H1 (cell line): ENCODE measurements around the gene INPP5A. TPM values are rescaled to one million over a fixed set of nuclear protein-coding genes. Genes with fewer than 3 reads are reported as not detected.

Experiments used
- CTCF ChIA-PET: fragments of 300-600 bp; sonication (Branson Sonifier 250); formaldehyde crosslinking; loops from one replicate; lab custom pipeline; 2021; ENCODE audit not compliant: partially characterized antibody; lab: Charles Lee
- POLR2A ChIA-PET: fragments of 300-600 bp; sonication (Branson Sonifier 250); formaldehyde crosslinking; loops from one replicate; lab custom pipeline; 2021; ENCODE audit warnings: inconsistent platforms; ENCODE audit not compliant: partially characterized antibody; lab: Charles Lee
- DNase-seq, 2 experiments: peaks; one replicate each; pipeline versions ENCODE4 v3.0.0 to v3.0.0-alpha.2; 2010 to 2022; ENCODE audit warnings: low spot score in 2 of 2, low read depth in 1 of 2, mixed read lengths in 1 of 2
- FAIRE-seq: peaks from 2 replicates; lab custom pipeline; 2011; peaks lifted over from hg19 to GRCh38; lab: Jason Lieb, UNC
- H2AFZ ChIP-seq: 2 replicates; pipeline ENCODE4 v1.8.1; 2012; ENCODE audit warnings: low read length, inconsistent platforms
- H2AK5ac ChIP-seq: 2 replicates; pipeline ENCODE4 v1.6.1; 2013; ENCODE audit warnings: low read depth, low read length
- H2BK120ac ChIP-seq: replicated peaks from 2 replicates; pipeline ENCODE3; 2013; ENCODE audit warnings: low read depth, low read length, inconsistent platforms
- H2BK12ac ChIP-seq: 2 replicates; pipeline ENCODE4 v1.6.1; 2013; ENCODE audit warnings: low read depth, low read length
- H2BK15ac ChIP-seq: 2 replicates; pipeline ENCODE4 v1.6.1; 2013; ENCODE audit warnings: low read length
- H2BK20ac ChIP-seq: 2 replicates; pipeline ENCODE4 v1.6.1; 2013; ENCODE audit warnings: low read length
- H2BK5ac ChIP-seq: 2 replicates; pipeline ENCODE4 v1.6.1; 2013; ENCODE audit warnings: low read depth, low read length
- H3K14ac ChIP-seq: 2 replicates; pipeline ENCODE4 v1.6.1; 2013; ENCODE audit warnings: inconsistent platforms; ENCODE audit not compliant: insufficient read length
- H3K18ac ChIP-seq: 2 replicates; pipeline ENCODE4 v1.6.1; 2013; ENCODE audit warnings: low read length; ENCODE audit errors: extremely low read depth
- H3K23ac ChIP-seq: 2 replicates; pipeline ENCODE4 v1.6.1; 2013; ENCODE audit warnings: inconsistent platforms; ENCODE audit not compliant: insufficient read length
- H3K23me2 ChIP-seq: 2 replicates; pipeline ENCODE4 v1.6.1; 2013; ENCODE audit warnings: low read depth, low read length
- H3K27ac ChIP-seq: 2 replicates; pipeline ENCODE4 v1.6.1; 2011; ENCODE audit warnings: low read depth, low read length, inconsistent platforms
- H3K27me3 ChIP-seq, 4 experiments: replicated peaks in 1 of 4; 1 replicate in 1 of 4; 2 replicates in 3 of 4; pipeline versions ENCODE4 v1.6.1 to v1.8.1; 2011 to 2013; ENCODE audit warnings: low read length in 3 of 4, mild to moderate bottlenecking in 3 of 4, inconsistent platforms in 2 of 4, mixed read lengths in 2 of 4, moderate library complexity in 1 of 4; ENCODE audit not compliant: control insufficient read depth in 3 of 4, insufficient read depth in 3 of 4; ENCODE audit errors: extremely low read depth in 1 of 4
- H3K36me3 ChIP-seq, 4 experiments: 2 replicates each; pipeline versions ENCODE4 v1.6.1 to v1.8.1; 2011 to 2013; ENCODE audit warnings: mild to moderate bottlenecking in 4 of 4, low read length in 3 of 4, moderate library complexity in 2 of 4, control low read depth in 1 of 4, inconsistent platforms in 1 of 4; ENCODE audit not compliant: insufficient read depth in 4 of 4, control insufficient read depth in 2 of 4
- H3K4ac ChIP-seq: replicated peaks from 2 replicates; pipeline ENCODE3; 2013; ENCODE audit warnings: low read length, low read depth, mixed read lengths, inconsistent platforms; ENCODE audit not compliant: insufficient read length
- H3K4me1 ChIP-seq, 4 experiments: replicated peaks in 1 of 4; 1 replicate in 1 of 4; 2 replicates in 3 of 4; pipeline versions ENCODE4 v1.6.1 to v1.8.1; 2011 to 2013; ENCODE audit warnings: low read length in 3 of 4, inconsistent platforms in 2 of 4, mixed read lengths in 1 of 4; ENCODE audit not compliant: insufficient read depth in 4 of 4, control insufficient read depth in 3 of 4
- H3K4me2 ChIP-seq, 2 experiments: 2 replicates each; pipeline versions ENCODE4 v1.6.1 to v1.8.1; 2011 to 2013; ENCODE audit warnings: low read depth in 2 of 2, low read length in 2 of 2, control low read depth in 1 of 2, inconsistent platforms in 1 of 2, mild to moderate bottlenecking in 1 of 2; ENCODE audit not compliant: insufficient read depth in 1 of 2
- H3K4me3 ChIP-seq, 4 experiments: fragments of 200-600, 300-600 bp in 1 of 4; sonication (generic), shearing (Covaris generic), sonication (Bioruptor Twin) in 1 of 4; 2 replicates each; pipeline versions ENCODE4 v1.5.1 to v1.8.1; 2011 to 2016; ENCODE audit warnings: low read length in 4 of 4, low read depth in 3 of 4, control low read depth in 2 of 4, inconsistent platforms in 2 of 4, mild to moderate bottlenecking in 2 of 4, mixed read lengths in 1 of 4, moderate library complexity in 1 of 4; ENCODE audit not compliant: insufficient read depth in 2 of 4; ENCODE audit errors: extremely low read depth in 1 of 4
- H3K56ac ChIP-seq: replicated peaks from 2 replicates; pipeline ENCODE3; 2013; ENCODE audit warnings: low read depth, mild to moderate bottlenecking, mixed read lengths, low read length, inconsistent platforms; ENCODE audit not compliant: insufficient read length
- H3K79me1 ChIP-seq: 2 replicates; pipeline ENCODE4 v1.6.1; 2013; ENCODE audit warnings: low read depth, low read length, control low read depth
- H3K79me2 ChIP-seq, 2 experiments: 2 replicates each; pipeline versions ENCODE4 v1.6.1 to v1.8.1; 2012 to 2013; ENCODE audit warnings: low read length in 2 of 2, mild to moderate bottlenecking in 2 of 2, inconsistent platforms in 1 of 2; ENCODE audit not compliant: insufficient read depth in 2 of 2, control insufficient read depth in 1 of 2
- H3K9ac ChIP-seq, 4 experiments: replicated peaks in 1 of 4; 1 replicate in 1 of 4; 2 replicates in 3 of 4; pipeline versions ENCODE4 v1.6.1 to v1.8.1; 2011 to 2013; ENCODE audit warnings: low read depth in 3 of 4, low read length in 3 of 4, control low read depth in 2 of 4, mild to moderate bottlenecking in 2 of 4, moderate library complexity in 2 of 4, inconsistent platforms in 1 of 4; ENCODE audit errors: extremely low read depth in 1 of 4
- H3K9me3 ChIP-seq, 2 experiments: 2 replicates each; pipeline versions ENCODE4 v1.6.1 to v1.8.1; 2012 to 2013; ENCODE audit warnings: mild to moderate bottlenecking in 2 of 2, moderate library complexity in 2 of 2, control low read depth in 1 of 2, inconsistent platforms in 1 of 2, low read depth in 1 of 2, low read length in 1 of 2, mixed read lengths in 1 of 2; ENCODE audit not compliant: insufficient read depth in 2 of 2
- H4K20me1 ChIP-seq, 2 experiments: replicated peaks in 1 of 2; 2 replicates each; pipeline versions ENCODE3 to v1.8.1; 2011 to 2013; ENCODE audit warnings: inconsistent platforms in 2 of 2, low read length in 2 of 2, mild to moderate bottlenecking in 1 of 2; ENCODE audit not compliant: insufficient read depth in 2 of 2, control insufficient read depth in 1 of 2
- H4K5ac ChIP-seq: 2 replicates; pipeline ENCODE4 v1.6.1; 2013; ENCODE audit warnings: low read length, low read depth, mixed read lengths, inconsistent platforms; ENCODE audit not compliant: insufficient read length
- H4K8ac ChIP-seq: 2 replicates; pipeline ENCODE4 v1.8.0; 2013; ENCODE audit warnings: mild to moderate bottlenecking, moderate library complexity, low read length, inconsistent platforms; ENCODE audit not compliant: insufficient read depth; ENCODE audit errors: extremely low read depth
- H4K91ac ChIP-seq: replicated peaks from 2 replicates; pipeline ENCODE3; 2013; ENCODE audit warnings: low read length, mixed read lengths, inconsistent platforms; ENCODE audit not compliant: insufficient read length
- CBX8 ChIP-seq: fragments of 300-800, 300-1000 bp; sonication (generic); IDR thresholded peaks from 2 replicates; pipeline ENCODE4 v1.7.1; 2016; ENCODE audit warnings: low read depth, low read length, borderline replicate concordance
- CREB1 ChIP-seq: IDR thresholded peaks from 2 replicates; pipeline ENCODE4 v1.6.1; 2012; ENCODE audit warnings: inconsistent platforms
- CTBP2 ChIP-seq: IDR thresholded peaks from 2 replicates; pipeline ENCODE4 v1.7.0; 2011; ENCODE audit warnings: borderline replicate concordance, mild to moderate bottlenecking, moderate library complexity, mixed read lengths, low read length; ENCODE audit not compliant: insufficient read depth, insufficient read length
- FOSL1 ChIP-seq: IDR thresholded peaks from 2 replicates; pipeline ENCODE4 v1.6.1; 2011; ENCODE audit warnings: mild to moderate bottlenecking, low read depth, low read length, moderate library complexity; ENCODE audit not compliant: insufficient read depth
- RFX5 ChIP-seq: IDR thresholded peaks from 2 replicates; pipeline ENCODE4 v1.6.1; 2011; ENCODE audit warnings: low read depth, low read length, improper control_type of control experiment, borderline replicate concordance
- SP1 ChIP-seq: IDR thresholded peaks from 2 replicates; pipeline ENCODE4 v1.6.1; 2011; ENCODE audit warnings: low read depth, low read length
- ZNF274 ChIP-seq: IDR thresholded peaks from 2 replicates; pipeline ENCODE4 v1.7.0; 2012; ENCODE audit warnings: low read length, borderline replicate concordance; ENCODE audit errors: extremely low read depth
- WGBS, 2 experiments: shearing (Covaris generic) in 1 of 2; methylation state at CpG; one replicate each; pipeline versions ENCODE4 v1.1.6 to v1.1.7; 2013 to 2015; ENCODE audit warnings: low lambda C conversion rate in 2 of 2, mixed read lengths in 2 of 2, inconsistent platforms in 1 of 2, low coverage in 1 of 2, missing lambda C conversion rate in 1 of 2; ENCODE audit not compliant: insufficient replicate concordance in 2 of 2, insufficient coverage in 1 of 2, insufficient read length in 1 of 2; ENCODE audit errors: extremely low coverage in 1 of 2, missing lambda C conversion rate in 1 of 2; 5-methylcytosine and 5-hydroxymethylcytosine counted together
- polyA plus RNA-seq, 7 experiments: library from polyadenylated mRNA; depleted of rRNA in 3 of 7; stranded (reverse) in 5 of 7; unstranded in 2 of 7; fragments of >200 nt in 5 of 7; fragments of 200-250 nt in 2 of 7; gene quantifications; 1 replicate in 5 of 7; 2 replicates in 1 of 7; 4 replicates in 1 of 7; pipeline versions ENCODE4 v1.2.1 to v1.2.3, GENCODE V29; 2011 to 2013; ENCODE audit warnings: missing spikeins in 2 of 7, mixed read lengths in 2 of 7
- total RNA-seq: library from RNA; stranded (reverse); fragmentation: NEBNext Ultra II Directional; extraction: Animal tissue kit (Norgen Biotek cat#: 25700); gene quantifications from 2 replicates; pipeline ENCODE4 v1.2.1, GENCODE V29; 2021

INPP5A gene
- total and polyA plus RNA-seq, 2 of the 8 experiments (the other 6 are each of a cell fraction or from before 2014, with no cell fraction given), result 19.7 to 27.5 TPM

DNA sequence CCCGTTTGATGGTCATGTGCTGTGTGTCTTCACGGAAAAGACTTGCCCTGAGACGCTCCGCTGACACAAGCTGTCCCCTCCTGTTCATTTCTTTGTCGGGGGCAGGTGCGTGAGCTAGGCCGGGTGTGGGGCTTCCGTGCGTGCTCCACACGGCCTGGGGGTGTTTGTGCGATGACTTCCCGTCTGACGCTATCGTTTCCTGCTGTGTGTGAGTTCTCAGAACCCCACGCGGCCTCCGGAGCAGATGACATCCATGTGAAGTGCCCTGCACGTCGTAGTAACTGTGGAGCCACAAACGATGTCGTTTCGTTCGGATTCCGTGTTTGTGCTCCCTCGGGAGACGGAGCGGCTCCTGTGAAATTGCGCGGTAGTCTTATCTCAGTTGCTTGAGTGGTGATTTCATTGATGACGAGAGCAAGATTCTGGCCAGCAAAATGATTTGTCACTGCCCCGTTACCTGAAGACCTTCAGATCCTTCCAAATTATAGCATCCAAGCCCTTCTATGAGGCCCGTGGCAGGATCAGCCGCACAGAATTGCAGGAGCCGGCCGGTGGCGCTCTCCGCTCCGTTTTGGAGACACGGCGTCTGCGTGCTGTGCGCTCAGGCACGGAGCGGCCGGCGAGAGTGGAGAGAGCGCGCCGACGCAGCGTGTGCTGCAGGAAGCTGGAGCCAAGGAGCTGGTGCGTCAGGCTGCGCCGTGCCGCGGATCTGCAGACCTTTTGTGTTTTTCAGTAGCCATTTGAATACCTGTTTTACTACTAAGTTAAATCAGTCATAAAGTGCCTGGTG, 153.4 kb downstream of the INPP5A start:
- H2BK12ac ChIP-seq, result no peak overlapping the region
- FAIRE-seq, result no peak
- no peaks in the 10 kb centered on the region for H3K23me2 ChIP-seq
- no peak overlapping the region; the same call in 1 of the 2 replicates for H4K8ac ChIP-seq
- no peak overlapping the region for H2BK120ac ChIP-seq
- H3K14ac ChIP-seq, result no peak overlapping the region
- H3K36me3 ChIP-seq, result no peaks in the 10 kb centered on the region; a peak in 1 of 8 replicates
- ChIA-PET POLR2A (no interaction called here), CTCF (no interaction called here)
- no peaks in the 10 kb centered on the region for H3K9me3 ChIP-seq
- H2BK15ac ChIP-seq, result no peak overlapping the region
- peaks cover 0 to 11% of the 10 kb centered on the region in 2 experiments for H4K20me1 ChIP-seq
- no peak overlapping the region for H2BK5ac ChIP-seq
- H4K5ac ChIP-seq, result no peak overlapping the region
- H2BK20ac ChIP-seq, result no peak overlapping the region
- H3K4me3 ChIP-seq, result no peak overlapping the region
- no peak overlapping the region for H3K23ac ChIP-seq
- H3K56ac ChIP-seq, result no peak overlapping the region
- no peaks in the 10 kb centered on the region; a peak in 3 of 7 replicates for H3K4me1 ChIP-seq
- no peaks in the 10 kb centered on the region for H3K79me2 ChIP-seq
- H3K27me3 ChIP-seq, result no peaks in the 10 kb centered on the region
- no peak overlapping the region for H3K27ac ChIP-seq
- no peak overlapping the region for H2AFZ ChIP-seq
- no peak for DNase-seq
- WGBS, 2 experiments, result 91% methylated on average over 56 of the region's 56 CpGs; no CpG with 5 or more reads in 1 of the 2 experiments
- no peak overlapping the region for H3K4me2 ChIP-seq
- peaks cover 2% of the 10 kb centered on the region; the same call in 1 of the 2 replicates for H3K79me1 ChIP-seq
- no peak overlapping the region for H3K18ac ChIP-seq
- H3K9ac ChIP-seq, result no peak overlapping the region
- TF ChIP-seq CTBP2 (no peak), CREB1 (no peak), SP1 (no peak), RFX5 (no peak), ZNF274 (no peak), FOSL1 (no peak), CBX8 (no peak)
- no peak overlapping the region for H3K4ac ChIP-seq
- H2AK5ac ChIP-seq, result no peak overlapping the region
- no peak overlapping the region for H4K91ac ChIP-seq
